Adipose tissue (tissue), 3 donors: Measurements from ENCODE around the gene TEAD4. TPM values are rescaled to one million over a fixed set of nuclear protein-coding genes. Genes with fewer than 3 reads are reported as not detected.
"Not testable (repeated sequence)": the region's sequence is repeated elsewhere in the genome, so short reads cannot be mapped to it uniquely, and the experiment has no call there.

Source experiments
- H3K27ac ChIP-seq: one replicate; pipeline ENCODE4 v1.5.1; 2013; ENCODE audit warnings: low read depth, low read length
- WGBS, 3 donors: extraction: QIAGEN DNeasy Blood & Tissue Kit; methylation state at CpG; one replicate each; pipeline ENCODE4 v1.1.7; 2013; 5-methylcytosine and 5-hydroxymethylcytosine counted together
- polyA plus RNA-seq, 3 donors: library from polyadenylated mRNA; stranded (reverse); fragments of 200-250 nt; gene quantifications; one replicate each; pipeline ENCODE4 v1.2.3, GENCODE V29; 2013
- donor health status: healthy with polysubstance abuse.
- donor health status: Bipolar disorder and iron deficiency.
- donor health status: healthy.

Gene TEAD4
- polyA plus RNA-seq, 3 donors = 11.8 to 46.5 (median 28.5) TPM

DNA sequence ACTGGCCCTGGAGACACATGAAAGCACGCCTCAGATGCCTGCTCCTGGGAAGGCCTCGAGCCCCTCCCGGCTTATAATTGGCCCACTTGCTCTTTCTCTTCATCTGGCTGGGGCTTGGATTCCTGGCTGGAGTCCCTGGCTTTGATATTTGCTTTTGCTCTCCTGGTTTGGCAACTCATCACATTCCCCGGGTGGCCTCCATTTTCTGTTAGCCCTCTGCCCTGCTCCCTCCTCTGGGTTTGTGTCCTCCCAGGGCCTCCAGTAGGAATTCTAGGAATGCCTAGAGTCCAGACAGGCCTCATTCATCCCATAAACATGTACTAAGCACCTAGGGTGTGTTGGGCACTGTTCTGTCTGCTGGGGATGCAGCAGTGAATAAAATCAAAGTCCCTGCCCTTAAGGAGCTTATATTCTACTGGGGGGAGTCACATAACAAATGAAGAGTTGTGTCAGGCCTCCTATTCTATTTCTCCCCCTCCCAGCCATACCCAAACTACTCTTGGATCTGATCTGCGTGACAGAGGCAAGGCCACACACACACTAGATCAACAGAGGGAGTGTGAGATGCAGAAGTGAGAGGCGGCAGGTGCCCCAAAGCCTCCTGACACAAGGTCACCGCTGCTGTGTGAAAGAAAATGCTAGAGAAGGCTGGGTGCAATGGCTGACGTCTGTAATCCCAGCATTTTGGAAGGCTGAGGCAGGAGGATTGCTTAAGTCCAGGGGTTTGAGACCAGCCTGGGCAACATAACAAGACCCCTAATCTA, 96.7 kb downstream of the TEAD4 start:
- 52 to 78% (median 75%) methylated on average over 8 of the region's 8 CpGs for WGBS, 3 donors
- no peak overlapping the region for H3K27ac ChIP-seq

DNA sequence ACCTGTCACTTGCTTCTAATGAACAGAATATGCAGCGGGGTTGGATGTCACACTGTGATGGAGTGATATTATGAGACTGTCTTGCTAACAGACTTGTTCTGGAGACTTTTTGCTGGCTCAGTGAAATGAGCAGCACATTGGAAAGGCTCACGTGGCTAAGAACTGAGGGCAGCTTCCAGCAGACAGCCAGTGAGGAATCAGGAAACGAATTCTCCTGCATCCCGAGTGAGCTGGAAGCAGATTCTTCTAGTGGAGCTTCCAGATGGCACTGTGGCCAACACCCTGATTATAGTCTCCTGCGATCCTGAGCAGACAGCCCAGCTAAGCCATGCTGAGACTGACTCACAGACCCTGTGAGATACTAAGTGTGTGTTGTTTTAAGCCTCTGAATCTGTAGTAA, 101.9 kb downstream of the TEAD4 start:
- no peak overlapping the region for H3K27ac ChIP-seq
- WGBS, 3 donors = 48 to 82% (median 57%) methylated on average over 5 of the region's 5 CpGs

DNA sequence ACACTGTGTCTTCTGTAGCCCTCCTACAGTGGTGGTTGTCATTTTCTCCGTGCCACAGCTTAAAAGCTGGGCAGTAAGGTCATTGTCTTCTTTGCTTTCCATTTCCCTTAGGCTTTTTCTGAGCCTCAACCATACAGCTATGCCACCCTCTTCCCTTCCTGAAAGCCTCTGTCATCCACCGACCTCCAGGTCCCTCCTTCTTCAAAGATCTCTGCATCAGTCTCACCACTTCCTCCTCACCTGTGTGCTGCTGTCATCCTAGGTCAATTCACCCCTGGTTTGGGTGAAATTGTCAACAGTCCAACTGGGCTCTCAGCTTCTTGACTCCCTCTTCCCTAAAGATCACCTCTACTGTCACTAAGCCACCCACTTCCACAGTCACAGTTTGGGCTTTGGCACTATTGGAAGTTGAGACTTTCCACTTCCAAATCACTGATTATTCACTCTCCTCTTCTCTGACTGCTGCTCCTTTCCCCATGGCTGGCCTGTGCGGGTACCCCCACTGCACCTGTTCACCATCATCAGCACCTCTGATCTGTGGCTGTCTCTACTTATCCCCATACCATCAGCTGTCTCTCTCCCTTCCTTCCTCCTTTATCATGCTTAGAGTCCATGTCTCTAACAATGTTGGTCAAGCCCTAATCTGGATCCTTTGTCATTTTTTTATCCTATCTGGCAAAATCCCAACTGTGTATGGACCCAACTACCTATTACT, 102.5 kb downstream of the TEAD4 start:
- 66 to 75% (median 73%) methylated on average over 3 of the region's 3 CpGs for WGBS, 3 donors
- H3K27ac ChIP-seq = no peak overlapping the region

DNA sequence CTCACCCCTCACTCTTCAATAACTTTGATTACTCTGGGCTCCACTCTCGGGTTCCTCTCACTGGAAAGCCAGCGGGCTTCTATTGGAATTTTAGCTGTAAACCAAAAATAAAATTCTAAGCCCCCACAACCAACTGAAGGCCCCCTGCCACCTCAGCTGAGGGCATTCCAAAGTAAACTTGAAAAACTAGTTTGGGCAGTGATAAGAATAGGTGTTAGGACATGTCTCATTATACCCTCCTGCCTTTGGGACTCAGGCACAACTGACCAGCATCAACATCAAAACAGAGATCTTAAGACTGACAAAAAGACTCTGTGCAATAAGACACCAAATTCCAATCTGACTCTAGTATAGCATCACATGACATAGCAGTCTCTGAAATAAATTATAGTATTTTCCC, 106.1 kb downstream of the TEAD4 start:
- no peak overlapping the region for H3K27ac ChIP-seq
- WGBS, 3 donors = 76 to 92% (median 82%) methylated on average over 2 of the region's 2 CpGs

DNA sequence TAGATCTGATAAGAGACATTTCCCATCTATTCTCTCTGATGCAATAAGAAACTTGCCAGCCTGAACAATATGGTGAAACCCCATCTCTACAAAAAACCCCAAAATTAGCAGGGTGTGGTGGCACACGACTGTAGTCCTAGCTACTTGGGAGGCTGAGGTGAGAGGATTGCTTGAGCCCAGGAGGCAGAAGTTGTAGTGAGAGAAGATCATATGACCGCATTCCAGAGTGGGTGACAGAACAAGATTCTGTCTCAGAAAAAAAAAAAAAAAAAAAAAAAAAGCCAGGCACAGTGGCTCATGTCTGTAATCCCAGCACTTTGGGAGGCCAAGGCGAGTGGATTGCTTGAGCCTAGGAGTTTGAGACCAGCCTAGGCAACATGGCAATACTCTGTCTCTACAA, 106.6 kb downstream of the TEAD4 start:
- H3K27ac ChIP-seq = not testable (repeated sequence)
- 90 to 98% (median 92%) methylated on average over 3 of the region's 3 CpGs for WGBS, 3 donors

DNA sequence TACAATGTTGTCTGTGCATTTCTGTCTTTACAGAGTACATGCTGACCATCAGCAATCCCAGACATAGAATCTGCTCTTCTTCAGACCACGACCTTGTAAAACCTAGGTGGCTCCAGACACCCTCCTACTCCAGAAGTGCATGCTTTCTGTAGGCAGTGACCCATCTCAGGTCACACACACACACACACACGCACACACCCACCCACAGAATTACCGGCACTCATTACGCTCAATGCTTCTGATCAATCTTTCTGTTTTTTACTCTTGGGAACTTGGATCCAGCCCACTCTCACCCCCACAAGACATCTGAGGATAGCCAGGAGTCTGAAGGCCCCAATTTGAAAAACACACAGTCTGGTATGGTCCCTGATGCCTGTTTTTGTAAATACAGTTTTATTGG, 110.5 kb downstream of the TEAD4 start:
- 87 to 91% (median 90%) methylated on average over 4 of the region's 4 CpGs for WGBS, 3 donors
- H3K27ac ChIP-seq = no peak overlapping the region

DNA sequence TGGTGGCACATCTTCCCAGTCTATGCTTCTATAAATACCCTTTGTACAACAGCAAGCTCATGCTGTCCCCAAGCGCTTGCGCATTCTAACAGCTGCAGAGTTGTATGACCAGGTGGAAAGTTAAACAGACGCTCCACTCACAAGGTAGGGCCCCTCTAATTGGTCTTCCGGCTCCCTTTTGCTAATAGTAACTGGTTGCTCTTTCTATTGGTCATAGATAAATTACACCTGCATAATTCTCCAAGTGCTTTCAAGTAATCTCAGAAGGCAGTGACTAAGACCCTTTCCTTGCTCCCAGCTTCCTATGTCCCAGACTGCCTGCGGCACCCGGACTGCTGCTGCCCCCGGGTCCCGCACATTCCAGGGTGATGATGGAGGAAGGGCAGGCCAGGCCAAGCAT, 111.9 kb downstream of the TEAD4 start:
- H3K27ac ChIP-seq = no peak overlapping the region
- WGBS, 3 donors = 70 to 97% (median 87%) methylated on average over 8 of the region's 8 CpGs

DNA sequence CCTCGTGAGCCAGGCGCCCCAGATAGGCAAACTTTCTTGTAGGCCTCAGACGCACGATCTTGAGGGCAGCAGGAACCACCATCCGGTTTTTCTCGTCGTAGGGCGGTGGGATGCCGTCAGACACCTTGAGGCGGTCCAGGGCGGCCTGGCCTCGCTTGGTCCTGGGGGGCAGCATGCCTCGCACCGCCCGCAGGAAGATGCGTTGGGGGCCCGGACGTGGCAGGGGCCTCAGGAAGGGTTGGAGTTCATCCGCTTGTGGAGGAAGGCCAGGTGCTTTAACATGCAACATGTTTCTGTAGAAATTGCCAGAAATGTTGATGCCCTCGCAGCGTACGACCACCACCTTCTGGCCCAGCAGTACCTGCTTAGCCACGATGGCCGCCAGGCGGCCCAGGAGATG, 112.5 kb downstream of the TEAD4 start:
- WGBS, 3 donors = 93 to 97% (median 96%) methylated on average over 25 of the region's 25 CpGs
- no peak overlapping the region for H3K27ac ChIP-seq

DNA sequence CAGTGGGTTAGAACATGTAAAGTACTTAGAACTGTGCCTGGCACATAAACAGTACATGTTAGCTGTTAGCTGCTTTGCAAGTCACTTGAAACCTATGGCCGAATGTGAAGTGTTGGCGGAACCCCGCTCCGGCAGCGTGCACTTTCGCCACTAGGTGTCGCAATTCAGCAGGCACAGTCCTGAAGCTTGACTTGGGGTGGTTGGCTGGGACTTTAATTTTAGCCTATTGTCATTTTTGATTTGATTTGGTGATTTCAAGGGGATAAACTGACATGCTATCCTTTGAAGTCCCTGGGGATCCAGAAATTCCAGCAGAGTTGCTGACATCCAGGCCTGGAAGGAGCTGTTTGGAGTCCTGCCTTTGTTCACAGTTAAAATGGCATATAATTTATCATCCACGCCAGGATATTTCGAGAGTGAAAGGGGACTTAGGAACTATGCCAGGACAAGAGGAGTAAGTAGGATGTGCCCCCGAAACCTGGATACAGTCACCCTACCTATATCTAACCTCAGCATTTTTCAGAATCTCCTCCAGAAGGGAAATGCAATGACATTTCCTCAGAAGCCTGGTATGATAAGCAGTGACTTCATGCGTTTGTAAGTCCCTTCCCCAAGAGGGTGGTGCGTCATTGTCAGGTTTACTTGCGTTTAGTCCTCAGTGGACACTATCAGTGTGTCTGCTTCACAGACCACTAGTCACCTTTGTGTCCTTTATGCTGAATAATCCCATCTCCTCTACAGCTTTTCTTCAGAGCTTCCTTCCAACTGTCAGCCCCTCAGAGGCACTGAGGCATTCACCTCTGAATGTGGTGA, 114.4 kb downstream of the TEAD4 start:
- no peak overlapping the region for H3K27ac ChIP-seq
- 5 to 9% (median 5%) methylated on average over 13 of the region's 13 CpGs for WGBS, 3 donors

DNA sequence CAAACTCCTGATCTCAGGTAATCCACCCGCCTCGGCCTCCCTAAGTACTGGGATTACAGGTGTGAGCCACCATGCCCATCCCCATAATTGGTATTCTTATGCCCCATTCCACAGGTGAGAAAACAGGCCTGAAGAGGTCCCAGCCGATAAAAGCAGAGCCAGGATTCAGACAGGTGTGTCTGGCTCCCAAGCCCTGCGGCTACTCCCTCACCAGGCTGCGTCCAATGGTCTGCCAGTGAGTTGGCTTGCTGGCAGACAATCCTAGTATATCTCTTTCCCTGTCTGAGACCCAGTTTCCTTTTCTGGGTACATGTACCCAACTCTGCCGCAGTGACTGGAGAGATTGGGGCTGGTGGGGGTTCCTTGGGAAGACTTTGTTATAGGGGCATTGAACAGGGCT, 116.1 kb downstream of the TEAD4 start:
- WGBS, 3 donors = 86 to 98% (median 96%) methylated on average over 6 of the region's 6 CpGs
- no peak overlapping the region for H3K27ac ChIP-seq

DNA sequence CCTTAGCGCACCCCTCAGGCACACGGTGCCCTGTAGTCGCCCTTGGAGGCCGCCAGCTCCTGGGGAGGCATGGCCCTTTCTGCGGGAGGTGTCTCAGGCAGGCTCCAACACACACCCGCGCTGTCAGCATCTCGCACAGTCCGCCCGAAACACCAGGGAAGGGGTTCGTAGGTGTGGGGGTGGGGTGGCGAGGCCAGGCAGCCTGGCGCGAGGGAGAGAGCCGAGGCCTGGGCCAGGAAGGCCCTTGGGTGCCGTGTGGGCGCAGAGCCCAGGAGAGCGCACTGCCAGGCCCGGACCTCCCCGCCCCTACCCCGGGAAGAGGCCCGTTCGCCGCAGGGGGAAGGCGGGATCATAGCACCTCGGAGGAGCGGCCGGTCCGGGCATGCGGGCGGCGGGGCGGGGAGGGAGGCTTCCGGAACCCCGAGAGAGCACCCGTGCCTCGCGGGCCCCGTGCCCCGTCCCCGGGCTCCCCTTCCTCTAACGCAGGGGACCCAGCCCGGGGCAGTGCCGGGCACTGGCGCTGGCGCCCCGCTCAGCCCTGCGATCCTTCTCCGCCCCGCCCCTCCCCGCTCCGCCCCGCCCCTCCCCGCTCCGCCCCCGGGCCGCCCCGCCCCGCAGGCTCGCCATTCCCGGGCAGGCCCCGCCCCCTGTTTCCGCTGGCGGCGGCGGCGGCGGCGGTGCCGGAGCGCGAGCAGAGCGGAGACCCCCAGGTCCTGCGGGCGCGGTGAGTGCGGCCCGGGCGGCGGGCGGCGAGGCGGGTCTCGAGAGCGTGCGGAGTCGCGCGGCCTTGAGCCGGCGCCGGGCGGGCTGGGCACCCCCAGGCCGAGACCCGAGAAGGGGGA, 117.8 kb downstream of the TEAD4 start, which contains the start of gene TSPAN9:
TSS of gene TSPAN9 (plus strand) at position 650 of the 842 bp plus-strand sequence. CDS start 123,815 bp downstream, outside the sequence.
- 1 to 2% (median 1%) methylated on average over 61 to 95 of the region's 95 CpGs for WGBS, 3 donors
- no peak within 1 kb of the TSS for H3K27ac ChIP-seq

DNA sequence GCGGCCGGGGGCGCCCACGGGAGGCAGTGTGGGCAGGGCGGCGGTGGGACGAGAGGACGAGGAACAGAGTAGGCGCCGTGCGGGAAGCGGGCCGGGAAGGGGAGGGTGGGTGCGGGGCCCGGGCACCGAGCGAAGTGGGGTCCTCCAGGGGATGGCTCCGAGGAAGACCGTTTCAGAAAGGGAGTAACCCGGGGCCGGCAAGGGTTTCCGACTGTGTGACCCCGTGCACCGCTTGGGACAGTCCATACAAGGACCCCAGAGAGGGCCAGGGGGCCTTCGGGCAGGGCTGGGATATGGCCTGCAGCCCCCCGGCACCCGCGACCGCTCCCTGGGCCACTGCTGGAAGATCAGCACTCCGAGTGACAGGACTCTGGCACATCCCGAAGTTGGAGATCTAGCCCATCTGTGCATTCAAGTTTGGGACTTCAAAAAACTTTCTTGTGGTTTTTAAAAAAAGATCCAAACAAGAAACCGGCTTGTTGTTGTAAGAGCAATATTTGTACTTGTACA, 118.4 kb downstream of the TEAD4 start:
- no peak overlapping the region for H3K27ac ChIP-seq
- WGBS, 3 donors = 1 to 3% (median 1%) methylated on average over 22 to 32 of the region's 32 CpGs

DNA sequence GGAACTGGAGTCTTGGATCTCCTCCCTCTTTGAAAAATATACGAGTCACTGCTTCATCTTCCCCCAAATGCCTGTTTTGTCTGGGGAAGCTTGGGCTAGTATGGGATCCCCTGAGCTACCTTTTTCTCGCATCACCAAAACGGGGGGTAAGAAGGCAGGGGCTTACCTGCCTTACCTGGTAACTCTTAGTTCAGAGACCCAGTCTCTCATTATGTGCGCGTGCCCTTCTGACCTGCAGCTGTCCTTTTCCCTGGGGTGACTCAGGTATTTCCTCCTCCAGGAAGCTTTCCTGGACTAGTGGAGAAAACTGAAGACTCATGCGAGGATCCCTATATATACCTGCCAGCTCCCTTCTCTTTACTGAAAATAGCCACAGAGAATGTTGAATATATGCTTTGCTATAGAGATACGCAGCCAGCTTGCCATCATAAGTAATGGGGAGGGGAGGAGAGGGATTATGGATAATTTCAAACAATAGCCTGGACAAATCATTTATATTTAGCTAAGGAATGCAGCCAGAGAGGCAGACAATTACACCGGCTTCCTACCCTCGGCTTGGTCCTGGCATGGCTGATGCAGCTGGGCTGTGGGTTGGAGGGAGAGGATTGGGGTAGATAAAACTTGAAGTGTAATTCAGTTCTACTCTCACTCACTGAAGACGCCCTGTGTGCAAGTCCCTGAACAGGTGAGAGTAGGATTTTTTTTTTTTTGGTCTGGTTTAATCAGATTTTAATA, 119.1 kb downstream of the TEAD4 start:
- H3K27ac ChIP-seq = no peak overlapping the region
- WGBS, 3 donors = 46 to 50% (median 47%) methylated on average over 10 of the region's 10 CpGs

DNA sequence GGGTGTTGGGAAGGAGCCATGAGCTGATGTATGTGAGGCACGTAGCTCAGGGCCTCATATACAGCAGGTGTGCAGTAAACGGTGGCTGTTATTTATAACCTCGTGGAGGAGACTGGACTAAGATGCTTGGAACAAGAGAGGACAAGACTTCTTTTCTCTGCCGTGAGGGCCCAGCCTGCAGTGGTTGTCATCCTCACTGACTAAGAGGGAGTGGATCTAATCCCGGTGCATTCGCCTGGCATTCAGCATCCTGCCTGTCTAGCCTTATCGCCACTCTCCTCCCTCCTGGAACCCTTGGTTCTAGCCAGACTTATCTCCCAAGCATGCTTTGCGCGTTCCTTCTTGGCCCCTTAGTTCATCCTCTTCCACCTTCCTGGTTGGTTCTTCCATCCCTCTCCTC, 121.9 kb downstream of the TEAD4 start:
- H3K27ac ChIP-seq = no peak overlapping the region
- 79 to 84% (median 83%) methylated on average over 9 of the region's 9 CpGs for whole genome bisulfite sequencing, 3 donors

DNA sequence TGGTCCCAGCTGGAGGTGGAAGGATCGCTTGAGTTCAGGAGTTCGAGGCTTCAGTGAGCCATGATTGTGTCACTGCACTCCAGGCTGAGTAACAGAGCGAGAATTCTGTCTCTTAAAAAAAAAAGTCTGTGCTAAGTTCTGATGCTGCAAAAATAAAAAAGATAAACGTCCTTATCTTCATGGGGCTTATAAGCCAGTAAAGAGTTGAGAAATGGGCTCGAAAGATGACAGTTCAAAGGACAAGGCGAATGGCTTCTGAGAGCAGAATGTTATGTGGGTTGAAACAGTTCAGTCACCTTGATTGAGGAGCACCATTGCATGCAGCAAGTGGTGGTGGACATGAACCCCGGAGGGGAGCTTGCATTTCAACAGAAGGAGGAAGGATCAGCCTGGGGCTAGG, 122.7 kb downstream of the TEAD4 start:
- no peak overlapping the region for H3K27ac ChIP-seq
- WGBS, 3 donors = 57 to 75% (median 74%) methylated on average over 7 of the region's 7 CpGs

DNA sequence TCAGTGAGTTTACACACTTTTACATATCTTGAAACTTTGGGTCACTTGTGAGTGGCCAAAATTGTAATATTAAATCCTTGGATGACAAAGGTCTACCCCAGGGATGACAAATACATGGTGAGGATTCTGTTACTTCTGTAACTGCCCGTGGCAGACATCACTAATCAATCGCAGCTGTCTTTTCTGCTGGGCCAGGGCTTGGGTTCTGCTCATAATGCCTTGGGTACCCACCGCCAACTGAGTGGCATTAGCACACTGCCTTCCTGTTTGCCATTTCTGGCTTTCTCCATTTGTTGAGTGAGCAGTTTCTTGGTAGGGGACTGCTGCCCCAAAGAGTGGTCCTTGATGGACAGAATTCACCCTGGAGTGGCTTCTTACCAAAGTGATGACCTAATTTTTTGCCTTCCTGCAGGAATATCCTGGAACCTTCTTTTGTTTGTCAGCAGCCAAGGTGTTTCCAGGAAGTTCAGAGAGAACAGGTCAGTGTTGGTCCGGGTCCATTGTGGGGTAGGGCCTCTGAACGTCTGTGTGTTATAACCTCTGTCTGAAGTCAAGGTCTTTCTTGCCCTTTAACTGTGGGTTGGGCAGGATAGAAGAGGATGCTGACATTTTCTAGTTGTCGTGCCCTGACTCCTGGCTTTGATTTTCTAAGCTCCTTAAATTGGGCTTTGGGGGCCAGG, 124.2 kb downstream of the TEAD4 start:
- no peak overlapping the region for H3K27ac ChIP-seq
- WGBS, 3 donors = 69 to 74% (median 71%) methylated on average over 6 of the region's 6 CpGs

DNA sequence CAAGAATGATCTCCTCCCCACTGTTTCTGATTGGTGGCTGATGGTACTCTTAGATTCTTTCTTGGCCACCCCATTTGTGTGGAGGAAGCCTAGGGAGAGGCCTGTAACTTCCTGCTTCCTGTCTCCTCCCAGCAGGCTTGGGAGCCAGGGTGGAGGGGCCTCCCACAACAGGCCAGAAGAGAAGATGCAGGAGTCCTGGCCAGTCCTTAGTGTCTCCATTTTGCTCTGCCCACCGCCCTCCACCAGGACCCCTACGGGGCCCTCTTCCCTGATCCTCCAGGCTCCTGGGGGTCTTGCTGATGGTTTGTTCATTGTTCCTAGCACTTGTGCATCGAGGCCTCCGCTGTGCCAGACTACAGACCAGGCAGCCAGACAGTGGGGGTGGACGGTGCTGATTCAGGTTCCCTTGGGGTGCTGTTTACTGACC, 124.7 kb downstream of the TEAD4 start:
- no peak overlapping the region for H3K27ac ChIP-seq
- 80 to 91% (median 80%) methylated on average over 5 of the region's 5 CpGs for WGBS, 3 donors
